ENCODE results near the gene LIMS1.
"Not testable (repeated sequence)": the region's sequence is repeated elsewhere in the genome, so short reads cannot be mapped to it uniquely, and the experiment has no call there.

The LIMS1 gene

DNA sequence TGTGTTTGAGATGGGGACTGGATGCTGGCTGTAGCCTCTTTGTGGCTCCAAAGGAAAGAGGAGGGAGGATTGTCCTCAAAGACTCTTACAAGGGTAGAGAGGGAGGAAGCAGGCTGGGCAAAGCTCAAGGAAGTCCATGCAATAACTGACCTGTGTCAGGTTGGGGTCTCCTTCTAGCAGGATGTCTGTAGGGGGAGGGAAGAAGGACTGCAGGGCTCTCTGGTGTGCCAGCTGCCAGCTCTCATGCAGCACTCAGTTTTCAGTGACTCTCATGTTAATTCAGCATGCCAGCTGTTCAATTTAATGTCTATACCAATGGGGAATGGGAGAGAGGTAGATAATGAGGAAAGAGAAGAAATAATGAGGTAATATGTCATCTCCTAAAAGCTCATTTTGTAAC is 99.7 kb downstream of the LIMS1 start:
- DNase-seq, result no peak

DNA sequence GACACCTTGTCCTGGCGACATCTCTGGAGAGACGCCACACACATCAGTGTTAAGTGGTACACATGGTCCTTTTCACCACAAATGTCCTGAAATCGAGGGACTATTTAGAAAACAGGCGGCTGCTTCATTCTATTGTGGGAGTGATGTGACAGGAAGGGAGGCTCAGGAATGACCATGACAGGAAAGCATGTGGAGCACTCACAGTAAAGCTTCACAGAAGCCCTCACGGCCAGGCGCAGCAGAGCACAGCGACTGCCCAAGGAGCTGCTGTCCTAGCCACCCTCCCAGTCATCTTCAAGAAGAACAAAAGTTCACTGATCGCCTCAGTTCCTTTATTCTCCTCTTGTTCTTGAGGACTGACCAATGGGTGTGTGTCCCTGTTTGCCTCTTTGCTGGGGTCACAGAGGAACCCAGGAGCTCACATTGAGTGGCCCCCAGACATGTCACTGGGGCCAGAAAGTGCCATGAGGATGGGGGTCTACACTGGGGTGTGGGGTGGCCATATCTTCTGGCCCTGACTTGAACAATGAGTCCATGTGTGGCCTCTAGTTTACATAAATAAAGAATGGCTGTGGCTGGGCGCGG is 100.4 kb downstream of the LIMS1 start:
- no peak for DNase-seq

GRCh38 chr2:108635630-108636354 is 101.5 kb downstream of the LIMS1 start:
- no peak for DNase-seq

DNA sequence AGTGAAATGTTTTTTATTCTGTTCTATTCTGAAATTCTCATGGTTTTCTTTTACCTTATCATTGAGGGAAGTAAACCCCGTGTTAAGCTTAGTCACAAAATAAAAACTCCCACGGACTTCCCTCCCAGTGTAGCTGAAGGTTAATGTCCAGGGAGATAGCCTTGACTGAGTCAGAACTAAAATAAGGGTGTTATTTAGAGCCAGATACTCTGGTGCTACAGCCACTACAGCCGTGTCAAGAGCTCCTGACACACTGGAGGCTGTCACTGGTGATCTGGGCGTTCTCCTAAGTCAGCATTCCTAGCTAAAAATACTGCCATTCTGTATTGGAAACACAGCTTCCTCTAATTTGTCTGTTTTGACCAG is 103.0 kb downstream of the LIMS1 start:
- no peak for DNase-seq

- DNase-seq, result no peak
Measured at GRCh38 chr2:108640731-108641130, 106.5 kb downstream of the LIMS1 start.

- no peak for DNase-seq
Measured at GRCh38 chr2:108641756-108642155, 107.5 kb downstream of the LIMS1 start.

DNA sequence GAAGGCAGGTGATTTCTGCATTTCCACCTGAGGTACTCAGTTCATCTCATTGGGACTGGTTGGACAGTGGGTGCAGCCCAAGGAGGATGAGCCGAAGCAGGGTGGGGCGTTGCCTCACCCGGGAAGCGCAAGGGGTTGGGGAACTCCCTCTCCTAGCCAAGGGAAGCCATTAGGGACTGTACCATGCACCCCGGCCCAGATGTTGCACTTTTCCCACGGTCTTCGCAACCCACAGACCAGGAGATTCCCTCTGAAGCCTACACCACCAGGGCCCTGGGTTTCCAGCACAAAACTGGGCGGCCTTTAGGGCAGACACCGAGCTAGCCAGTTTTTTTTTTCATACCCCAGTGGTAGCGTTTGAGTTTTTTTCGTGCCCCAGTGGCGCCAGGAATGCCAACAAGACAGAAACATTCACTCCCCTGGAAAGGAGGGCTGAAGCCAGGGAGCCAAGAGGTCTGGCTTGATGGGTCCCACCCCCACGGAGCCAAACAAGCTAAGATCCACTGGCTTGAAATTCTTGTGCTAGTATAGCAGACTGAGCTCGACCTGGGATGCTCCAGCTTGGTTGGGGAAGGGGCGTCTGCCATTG is 109.1 kb downstream of the LIMS1 start:
- DNase-seq, result no peak

GRCh38 chr2:108643862-108644261 is 109.6 kb downstream of the LIMS1 start:
- not testable (repeated sequence) for DNase-seq

- DNase-seq, result not testable (repeated sequence)
Measured at GRCh38 chr2:108644446-108644845, 110.2 kb downstream of the LIMS1 start.

GRCh38 chr2:108648796-108649195 is 114.5 kb downstream of the LIMS1 start:
- DNase-seq, result not testable (repeated sequence)

GRCh38 chr2:108650465-108650864 is 116.2 kb downstream of the LIMS1 start:
- not testable (repeated sequence) for DNase-seq

DNA sequence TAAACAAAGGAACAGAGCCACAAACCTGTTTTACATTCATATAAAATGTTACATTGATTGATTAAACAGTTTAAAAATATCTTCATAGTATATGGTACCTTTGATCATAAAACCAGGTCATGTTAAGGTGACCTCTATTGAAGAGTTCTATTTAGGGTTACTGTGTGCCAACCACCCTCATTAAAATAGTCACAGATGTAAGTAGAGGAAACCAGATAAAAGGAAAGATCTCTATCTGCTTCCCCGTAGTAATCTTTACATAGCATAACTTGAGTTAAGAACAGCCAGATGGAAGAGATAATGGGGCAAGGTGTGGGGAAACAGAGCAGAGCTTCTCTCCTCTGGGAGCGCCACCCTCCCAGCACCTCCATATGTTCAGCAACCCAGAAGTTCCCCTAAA is 117.2 kb downstream of the LIMS1 start:
- not testable (repeated sequence) for DNase-seq

DNA sequence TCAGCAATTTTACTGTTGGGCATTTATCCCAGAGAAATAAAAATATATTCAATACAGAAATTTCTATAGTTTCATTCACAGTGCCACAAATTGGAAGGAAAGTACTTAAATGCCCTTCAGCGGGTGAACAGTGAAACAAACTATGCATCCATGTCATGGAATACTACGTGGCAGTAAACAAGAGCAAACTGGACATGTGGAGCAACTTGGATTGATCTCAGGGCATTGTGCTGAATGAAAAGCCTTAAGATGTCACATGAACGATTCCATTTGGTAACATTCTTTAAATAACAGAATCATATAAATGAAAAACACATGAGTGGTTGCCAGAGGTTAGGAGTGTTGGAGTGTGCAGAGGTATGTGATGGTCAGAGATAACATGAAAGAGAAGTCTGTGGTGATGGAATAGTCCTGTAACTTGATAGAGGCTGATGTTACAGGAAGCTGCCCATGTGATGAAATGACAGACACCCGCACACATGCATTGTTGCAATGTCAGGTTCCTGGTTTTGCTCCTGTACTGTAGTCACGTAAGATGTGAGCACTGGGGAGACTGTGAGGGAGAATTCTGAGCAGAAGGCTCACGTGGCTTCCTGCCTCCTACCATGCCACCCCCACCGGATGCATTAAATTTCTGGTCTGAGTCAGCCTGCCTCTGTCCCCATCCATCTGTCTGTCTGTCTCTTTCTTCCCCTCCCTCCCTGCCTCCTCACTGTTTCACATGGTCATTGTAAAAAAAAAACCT is 118.1 kb downstream of the LIMS1 start:
- DNase-seq, result not testable (repeated sequence)

GRCh38 chr2:108653425-108653824 is 119.2 kb downstream of the LIMS1 start:
- DNase-seq, result not testable (repeated sequence)

- not testable (repeated sequence) for DNase-seq
Measured at GRCh38 chr2:108653849-108654248, 119.6 kb downstream of the LIMS1 start.

- peak; percentile 57 for DNase-seq
Measured at GRCh38 chr2:108654521-108655125, 120.4 kb downstream of the LIMS1 start.

GRCh38 chr2:108655270-108655669 is 121.0 kb downstream of the LIMS1 start:
- not testable (repeated sequence) for DNase-seq

GRCh38 chr2:108656282-108656681 is 122.0 kb downstream of the LIMS1 start:
- DNase-seq, result not testable (repeated sequence)

DNA sequence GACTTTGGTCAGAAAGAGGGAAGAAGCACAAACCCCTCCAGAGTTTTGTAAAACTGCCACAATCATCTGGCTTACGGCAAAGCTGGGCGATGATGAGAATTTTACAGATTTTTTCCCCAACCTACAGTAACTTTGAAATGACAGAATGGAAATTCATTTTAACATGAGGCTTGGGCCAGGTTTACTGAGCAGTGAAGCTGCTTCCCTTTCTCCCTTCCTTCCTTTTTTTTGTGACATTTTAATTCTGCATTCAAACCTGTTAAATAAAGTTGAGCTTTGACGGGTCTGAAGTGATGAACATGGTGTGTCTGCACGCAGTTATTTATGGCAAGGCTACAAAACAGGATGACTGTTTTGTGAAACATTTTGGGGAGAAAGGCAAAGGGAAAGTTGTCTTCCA is 123.2 kb downstream of the LIMS1 start:
- DNase-seq, result not testable (repeated sequence)

DNA sequence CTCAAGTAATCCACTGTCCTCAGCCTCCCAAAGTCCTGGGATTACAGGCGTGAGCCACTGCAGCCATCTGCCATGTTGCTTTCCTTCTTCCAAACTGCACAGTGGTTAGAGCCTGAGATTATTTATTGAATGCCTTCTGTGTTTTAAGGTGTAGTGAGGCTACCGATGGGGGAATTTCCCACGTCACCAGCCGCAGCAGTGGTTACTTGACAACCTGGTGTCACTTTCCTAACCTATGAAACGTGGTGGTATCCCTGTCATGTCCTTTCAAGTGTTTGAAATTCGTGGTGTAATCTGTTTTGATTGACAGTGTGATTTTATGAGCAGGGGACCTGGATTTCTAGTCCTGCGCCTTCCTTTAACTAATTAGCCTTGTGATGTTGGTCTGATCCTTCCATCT is 124.3 kb downstream of the LIMS1 start:
- not testable (repeated sequence) for DNase-seq

GRCh38 chr2:108661493-108661892 is 127.2 kb downstream of the LIMS1 start:
- DNase-seq, result not testable (repeated sequence)

- DNase-seq, result not testable (repeated sequence)
Measured at GRCh38 chr2:108662207-108662612, 127.9 kb downstream of the LIMS1 start.

DNA sequence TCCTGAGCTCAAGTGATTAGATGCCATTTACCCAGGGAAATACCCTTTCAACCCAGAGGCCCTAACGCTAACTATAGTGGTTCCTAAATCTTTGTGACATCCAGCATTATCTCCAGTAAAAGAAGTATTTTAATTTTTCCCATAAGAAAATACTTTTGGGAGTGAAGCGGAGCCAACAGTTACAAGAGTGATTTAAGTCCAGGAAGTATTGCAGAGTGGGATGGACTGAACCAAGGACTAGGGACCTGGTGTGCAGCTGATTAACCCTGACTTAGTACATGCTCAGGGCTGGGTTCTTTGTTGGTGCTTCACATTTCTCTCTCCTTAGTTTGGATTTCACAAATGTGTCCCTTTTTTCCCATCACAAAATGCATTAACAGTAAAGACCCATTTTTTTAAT is 129.1 kb downstream of the LIMS1 start:
- DNase-seq, result not testable (repeated sequence)
